Kidney (tissue), 14 donors: ENCODE data around the gene GALNT7. TPM values are rescaled to one million over a fixed set of nuclear protein-coding genes. Genes with fewer than 3 reads are reported as not detected.

ENCODE experiments used
- DNase-seq, 5 donors: peaks; one replicate each; pipeline ENCODE4 v3.0.0-alpha.2; 2013 to 2020
- FAIRE-seq: peaks from 2 replicates; lab custom pipeline; 2012; peaks lifted over from hg19 to GRCh38; lab: Jason Lieb, UNC
- H3K27ac ChIP-seq, 2 donors: one replicate each; pipeline ENCODE4 v1.7.0; 2013; ENCODE audit warnings: low read depth in 2 of 2, low read length in 2 of 2, inconsistent platforms in 1 of 2
- H3K27me3 ChIP-seq: one replicate; pipeline ENCODE4 v1.7.1; 2013; ENCODE audit warnings: low read length, inconsistent platforms; ENCODE audit not compliant: control insufficient read depth, insufficient read depth
- H3K36me3 ChIP-seq, 3 donors: one replicate each; pipeline versions ENCODE4 v1.7.0 to v1.7.1; 2013; ENCODE audit warnings: low read length in 3 of 3, control low read depth in 1 of 3, inconsistent platforms in 1 of 3; ENCODE audit not compliant: insufficient read depth in 3 of 3, control insufficient read depth in 2 of 3
- H3K4me1 ChIP-seq, 3 donors: one replicate each; pipeline versions ENCODE4 v1.7.0 to v1.7.1; 2013; ENCODE audit warnings: low read length in 3 of 3, inconsistent platforms in 1 of 3, low read depth in 1 of 3; ENCODE audit not compliant: control insufficient read depth in 2 of 3, insufficient read depth in 2 of 3
- H3K4me3 ChIP-seq, 3 donors: one replicate each; pipeline versions ENCODE4 v1.7.0 to v1.8.1; 2013; ENCODE audit warnings: low read length in 3 of 3, control low read depth in 1 of 3, inconsistent platforms in 1 of 3
- H3K9ac ChIP-seq, 3 donors: one replicate each; pipeline versions ENCODE4 v1.7.0 to v1.7.1; 2013; ENCODE audit warnings: low read length in 3 of 3, control low read depth in 1 of 3, inconsistent platforms in 1 of 3
- H3K9me3 ChIP-seq, 3 donors: one replicate each; pipeline versions ENCODE4 v1.7.0 to v1.7.1; 2013; ENCODE audit warnings: low read length in 3 of 3, control low read depth in 1 of 3, inconsistent platforms in 1 of 3; ENCODE audit not compliant: control insufficient read depth in 2 of 3, insufficient read depth in 1 of 3
- CTCF ChIP-seq: IDR thresholded peaks from 3 replicates; pipeline ENCODE4 v1.5.1; 2012; ENCODE audit warnings: mild to moderate bottlenecking, moderate library complexity, borderline replicate concordance; ENCODE audit not compliant: insufficient read depth; ENCODE audit errors: extremely low read depth
- intact Hi-C: fragments of 100-400 bp; cut with DNase I; formaldehyde crosslinking; loops from one replicate; pipeline ENCODE4 v1.11.1; 2022
- polyA plus RNA-seq: library from polyadenylated mRNA; stranded (reverse); fragments of 350-450 nt; fragmentation: Illumina TruSeq; extraction: RNeasy Lipid Tissue Mini Kit (QIAGEN cat#74804); gene quantifications from one replicate; pipeline ENCODE4 v1.2.3, GENCODE V29; 2014; ENCODE audit warnings: low read depth, low replicate concordance; ENCODE audit not compliant: insufficient read depth
- total RNA-seq: library from RNA; stranded (reverse); fragmentation: NEBNext Ultra II Directional; extraction: Animal tissue kit (Norgen Biotek cat#: 25700); gene quantifications from one replicate; pipeline ENCODE4 v1.2.1, GENCODE V29; 2021
- donor health status: control.
- donor health status: control.
- donor health status: control.
- donor health status: control.
- donor health status: control.
- donor health status: DM: yes; HTN: yes; CAD: no.
- donor health status: Normal renal cell carcinoma (clear cell type).

Gene GALNT7
- total and polyA plus RNA-seq, 2 donors from 2014 or later, result 3.8 to 25.6 TPM

DNA sequence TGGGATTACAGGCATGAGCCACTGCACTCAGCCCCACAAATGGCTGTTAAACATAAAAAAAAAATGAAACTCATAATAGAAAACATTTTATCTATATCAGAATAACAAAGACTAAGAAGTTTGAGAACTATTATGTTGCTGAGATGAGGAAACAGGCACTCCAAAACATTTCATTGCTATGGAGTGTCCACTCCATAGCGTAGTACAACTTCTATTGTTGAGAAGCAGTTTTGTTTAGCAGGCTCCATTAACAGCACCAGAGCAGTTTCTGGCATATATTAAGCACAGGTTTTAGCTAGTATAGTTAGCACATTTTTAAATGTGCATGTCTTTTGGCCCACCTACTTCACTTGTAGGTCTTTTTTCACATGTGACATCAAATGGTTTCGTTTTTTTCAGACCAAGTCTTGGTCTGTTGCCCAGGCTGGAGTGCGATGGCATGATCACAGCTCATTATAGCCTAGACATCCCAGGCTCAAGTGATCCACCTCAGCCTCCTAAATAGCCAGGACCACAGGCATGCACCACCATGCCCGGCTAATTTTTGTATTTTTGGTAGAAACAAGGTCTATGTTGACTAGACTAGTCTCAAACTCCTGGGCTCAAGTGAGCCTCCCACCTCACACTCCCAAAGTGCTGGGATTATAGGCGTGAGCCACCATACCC, 159.8 kb downstream of the GALNT7 start:
- FAIRE-seq (no peak), DNase-seq (no peak)
- Histone ChIP-seq H3K9me3 (no peaks in the 10 kb centered on the region), H3K27ac (no peak overlapping the region), H3K4me1 (peaks cover 0 to 12% (median 0%) of the 10 kb centered on the region in 3 donors), H3K36me3 (peaks cover 3 to 21% (median 12%) of the 10 kb centered on the region in 3 donors), H3K9ac (no peak overlapping the region), H3K27me3 (no peaks in the 10 kb centered on the region), H3K4me3 (no peak overlapping the region)
- intact Hi-C loops, result no loop called here
- no peak for TF ChIP-seq CTCF

- no peak for FAIRE-seq
- Histone ChIP-seq H3K9me3 (no peaks in the 10 kb centered on the region), H3K36me3 (peaks cover 3 to 20% (median 12%) of the 10 kb centered on the region in 3 donors), H3K4me3 (no peak overlapping the region), H3K27ac (no peak overlapping the region), H3K27me3 (no peaks in the 10 kb centered on the region), H3K9ac (no peak overlapping the region), H3K4me1 (peaks cover 0 to 12% (median 0%) of the 10 kb centered on the region in 3 donors)
- no peak for DNase-seq
- intact Hi-C loops, result no loop called here
- TF ChIP-seq CTCF, result no peak
These were observed 162.0 kb downstream of the GALNT7 start for GRCh38 chr4:173330590-173330989.

DNA sequence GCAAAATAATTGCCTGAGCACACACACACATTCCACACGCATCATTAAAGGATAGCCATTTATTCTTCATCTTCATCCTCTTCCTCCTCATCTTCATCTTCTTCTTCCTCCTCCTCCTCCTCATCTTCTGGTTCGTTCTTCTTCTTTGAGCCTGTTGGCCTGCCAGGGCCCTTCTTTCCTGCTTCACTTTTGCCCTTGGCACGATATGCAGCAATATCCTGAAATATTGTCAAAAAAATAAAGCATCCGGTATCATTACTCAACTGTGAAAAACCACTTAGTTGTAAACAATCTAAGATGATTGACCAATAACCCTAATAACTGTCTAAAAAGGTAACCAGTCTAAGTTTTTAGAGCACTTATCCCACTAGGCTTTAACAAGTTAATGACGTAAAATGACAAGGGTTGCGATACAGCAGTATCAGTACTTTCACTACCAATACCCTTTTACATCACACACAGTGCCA, 163.4 kb downstream of the GALNT7 start:
- Histone ChIP-seq H3K27me3 (no peaks in the 10 kb centered on the region), H3K27ac (no peak overlapping the region), H3K4me3 (peak overlapping the region in 2 of 3 donors; percentile 24 to 81), H3K36me3 (peaks cover 3 to 13% (median 10%) of the 10 kb centered on the region in 3 donors), H3K4me1 (peaks cover 0 to 12% (median 0%) of the 10 kb centered on the region in 3 donors), H3K9me3 (no peaks in the 10 kb centered on the region), H3K9ac (no peak overlapping the region)
- FAIRE-seq, result no peak
- no peak for TF ChIP-seq CTCF
- no peak for DNase-seq
- intact Hi-C loops, result no loop called here
